H9 (cell line): ENCODE measurements around the gene PRPF18. TPM values are rescaled to one million over a fixed set of nuclear protein-coding genes. Genes with fewer than 3 reads are reported as not detected.

Experiments used
- DNase-seq: peaks from one replicate; pipeline ENCODE4 v3.0.0-alpha.2; 2017
- H2AFZ ChIP-seq: one replicate; pipeline ENCODE4 v1.6.1; 2013; ENCODE audit warnings: mild to moderate bottlenecking, low read length, control low read depth, moderate library complexity
- H2AK5ac ChIP-seq: 2 replicates; pipeline ENCODE4 v1.6.1; 2013; ENCODE audit warnings: low read length, control low read depth, mixed read lengths; ENCODE audit not compliant: insufficient read length
- H2BK120ac ChIP-seq: one replicate; pipeline ENCODE4 v1.6.1; 2013; ENCODE audit warnings: low read depth, mild to moderate bottlenecking, low read length, control low read depth, inconsistent platforms; ENCODE audit not compliant: poor library complexity, severe bottlenecking
- H2BK12ac ChIP-seq: 2 replicates; pipeline ENCODE4 v1.6.1; 2013; ENCODE audit warnings: low read length, control low read depth, mixed read lengths, low read depth; ENCODE audit not compliant: insufficient read length
- H2BK15ac ChIP-seq: 2 replicates; pipeline ENCODE4 v1.6.1; 2013; ENCODE audit warnings: low read depth, low read length, control low read depth
- H2BK20ac ChIP-seq: one replicate; pipeline ENCODE4 v1.6.1; 2013; ENCODE audit warnings: low read depth, mild to moderate bottlenecking, low read length, control low read depth, inconsistent platforms; ENCODE audit not compliant: poor library complexity, severe bottlenecking
- H2BK5ac ChIP-seq: 2 replicates; pipeline ENCODE4 v1.6.1; 2013; ENCODE audit warnings: low read length, control low read depth, mixed read lengths; ENCODE audit not compliant: insufficient read length
- H3K14ac ChIP-seq: 2 replicates; pipeline ENCODE4 v1.6.1; 2013; ENCODE audit warnings: low read length, control low read depth; ENCODE audit not compliant: insufficient read depth
- H3K18ac ChIP-seq: 2 replicates; pipeline ENCODE4 v1.6.1; 2013; ENCODE audit warnings: low read depth, mild to moderate bottlenecking, mixed read lengths, low read length, control low read depth; ENCODE audit not compliant: insufficient read length
- H3K23ac ChIP-seq: 2 replicates; pipeline ENCODE4 v1.6.1; 2013; ENCODE audit warnings: low read length, control low read depth, mixed read lengths, low read depth; ENCODE audit not compliant: insufficient read length
- H3K23me2 ChIP-seq: 2 replicates; pipeline ENCODE4 v1.6.1; 2013; ENCODE audit warnings: low read depth, mild to moderate bottlenecking, mixed read lengths, low read length, control low read depth; ENCODE audit not compliant: insufficient read length, poor library complexity, severe bottlenecking
- H3K27ac ChIP-seq: 2 replicates; pipeline ENCODE4 v1.5.1; 2013; ENCODE audit warnings: low read length, control low read depth, mixed read lengths, low read depth; ENCODE audit not compliant: insufficient read length
- H3K27me3 ChIP-seq: 2 replicates; pipeline ENCODE4 v1.6.1; 2013; ENCODE audit warnings: low read length, control low read depth, inconsistent platforms; ENCODE audit not compliant: insufficient read depth
- H3K4ac ChIP-seq: 2 replicates; pipeline ENCODE4 v1.6.1; 2013; ENCODE audit warnings: low read depth, mild to moderate bottlenecking, control low read depth, inconsistent platforms, low read length, moderate library complexity
- H3K4me1 ChIP-seq: 2 replicates; pipeline ENCODE4 v1.6.1; 2013; ENCODE audit warnings: low read length, control low read depth, inconsistent platforms; ENCODE audit not compliant: insufficient read depth
- H3K4me2 ChIP-seq: 2 replicates; pipeline ENCODE4 v1.6.1; 2013; ENCODE audit warnings: low read length, control low read depth, mixed read lengths; ENCODE audit not compliant: insufficient read length, insufficient read depth
- H3K56ac ChIP-seq: 2 replicates; pipeline ENCODE4 v1.6.1; 2013; ENCODE audit warnings: low read depth, mild to moderate bottlenecking, mixed read lengths, low read length, control low read depth; ENCODE audit not compliant: insufficient read length
- H3K79me1 ChIP-seq: 2 replicates; pipeline ENCODE4 v1.6.1; 2013; ENCODE audit warnings: low read depth, mild to moderate bottlenecking, moderate library complexity, low read length, control low read depth, inconsistent platforms; ENCODE audit not compliant: insufficient read depth, poor library complexity, severe bottlenecking
- H3K79me2 ChIP-seq: 2 replicates; pipeline ENCODE4 v1.6.1; 2013; ENCODE audit warnings: low read length, control low read depth, inconsistent platforms; ENCODE audit not compliant: insufficient read depth
- H3K9ac ChIP-seq: 2 replicates; pipeline ENCODE4 v1.6.1; 2013; ENCODE audit warnings: low read length, control low read depth, mixed read lengths; ENCODE audit not compliant: insufficient read length; ENCODE audit errors: extremely low read depth
- H3K9me3 ChIP-seq: one replicate; pipeline ENCODE4 v1.6.1; 2013; ENCODE audit warnings: low read depth, low read length, inconsistent platforms; ENCODE audit not compliant: control insufficient read depth
- H3T11ph ChIP-seq: one replicate; pipeline ENCODE4 v1.6.1; 2013; ENCODE audit warnings: mild to moderate bottlenecking, low read length, control low read depth, inconsistent platforms
- H4K20me1 ChIP-seq: one replicate; pipeline ENCODE4 v1.6.1; 2013; ENCODE audit not compliant: control insufficient read depth, insufficient read length, insufficient read depth
- H4K5ac ChIP-seq: 2 replicates; pipeline ENCODE4 v1.6.1; 2013; ENCODE audit warnings: low read depth, mild to moderate bottlenecking, mixed read lengths, low read length, control low read depth; ENCODE audit not compliant: insufficient read length
- H4K8ac ChIP-seq: replicated peaks from 2 replicates; pipeline ENCODE4 v1.6.1; 2013; ENCODE audit warnings: low read length, control low read depth, mixed read lengths, low read depth; ENCODE audit not compliant: insufficient read length
- H4K91ac ChIP-seq: 2 replicates; pipeline ENCODE4 v1.6.1; 2013; ENCODE audit warnings: low read depth, mild to moderate bottlenecking, moderate library complexity, mixed read lengths, low read length, control low read depth; ENCODE audit not compliant: insufficient read length
- H3K27ac Mint-ChIP-seq, 3 experiments: 2 replicates in 2 of 3; 3 replicates in 1 of 3; pipeline ENCODE4 v1.8.0; 2020 to 2021; ENCODE audit warnings: mixed read lengths in 3 of 3, mild to moderate bottlenecking in 1 of 3, moderate library complexity in 1 of 3
- H3K27me3 Mint-ChIP-seq: 2 replicates; pipeline ENCODE4 v1.8.0; 2021; ENCODE audit warnings: low read depth, mild to moderate bottlenecking, moderate library complexity, mixed read lengths
- H3K36me3 Mint-ChIP-seq, 3 experiments: 2 replicates in 2 of 3; 3 replicates in 1 of 3; pipeline ENCODE4 v1.8.0; 2020 to 2021; ENCODE audit warnings: low read depth in 3 of 3, mixed read lengths in 3 of 3; ENCODE audit not compliant: insufficient read depth in 1 of 3
- H3K4me1 Mint-ChIP-seq, 2 experiments: 2 replicates each; pipeline ENCODE4 v1.8.0; 2020; ENCODE audit warnings: mixed read lengths in 2 of 2
- H3K4me3 Mint-ChIP-seq, 2 experiments: 2 replicates in 1 of 2; 3 replicates in 1 of 2; pipeline ENCODE4 v1.8.0; 2020 to 2021; ENCODE audit warnings: mild to moderate bottlenecking in 2 of 2, mixed read lengths in 2 of 2, moderate library complexity in 1 of 2
- H3K9me3 Mint-ChIP-seq, 2 experiments: 2 replicates in 1 of 2; 3 replicates in 1 of 2; pipeline ENCODE4 v1.8.0; 2020; ENCODE audit warnings: mild to moderate bottlenecking in 2 of 2, mixed read lengths in 2 of 2, moderate library complexity in 1 of 2
- CTCF ChIP-seq: fragments of 200-600 bp; sonication (generic); conservative IDR thresholded peaks from 3 replicates; pipeline ENCODE4 v1.8.0; 2021; ENCODE audit warnings: antibody characterized with exemption, mild to moderate bottlenecking
- WGBS: extraction: QIAGEN DNeasy Blood & Tissue Kit; methylation state at CpG from one replicate; pipeline ENCODE4 v1.1.7; 2013; ENCODE audit warnings: missing lambda C conversion rate, low lambda C conversion rate, mixed read lengths; ENCODE audit not compliant: insufficient read length; ENCODE audit errors: extremely low coverage; 5-methylcytosine and 5-hydroxymethylcytosine counted together
- total RNA-seq: library from RNA; stranded (reverse); gene quantifications from 2 replicates; pipeline ENCODE4 v1.2.1, GENCODE V29; 2021

PRPF18 gene
- total RNA-seq, 1 experiment from 2014 or later = 17.1 TPM

GRCh38 chr10:13657101-13657680 is 70.4 kb downstream of the PRPF18 start:
- Histone ChIP-seq H3K79me1 (no peaks in the 10 kb centered on the region), H2BK15ac (no peak overlapping the region), H3K9me3 (no peaks in the 10 kb centered on the region), H3K23me2 (no peaks in the 10 kb centered on the region), H3K9ac (no peak overlapping the region), H4K91ac (no peak overlapping the region), H3K27me3 (no peaks in the 10 kb centered on the region), H3K4me2 (no peak overlapping the region), H3K23ac (no peak overlapping the region), H3K4me1 (no peaks in the 10 kb centered on the region), H4K5ac (no peak overlapping the region), H3K27ac (no peak overlapping the region), H3K56ac (no peak overlapping the region), H2AFZ (no peak overlapping the region), H2BK12ac (no peak overlapping the region), H3K4ac (no peak overlapping the region), H4K8ac (no peak overlapping the region), H2BK20ac (no peak overlapping the region), H2AK5ac (no peak overlapping the region), H4K20me1 (no peaks in the 10 kb centered on the region), H2BK120ac (no peak overlapping the region), H3K14ac (no peak overlapping the region), H2BK5ac (no peak overlapping the region), H3T11ph (no peak overlapping the region), H3K18ac (no peak overlapping the region), H3K79me2 (no peaks in the 10 kb centered on the region)
- Mint-ChIP-seq H3K27ac (no peak overlapping the region), H3K9me3 (no peaks in the 10 kb centered on the region), H3K36me3 (peaks cover 12 to 28% (median 28%) of the 10 kb centered on the region in 3 experiments; a peak in 6 of 7 replicates), H3K4me1 (peaks cover 15 to 24% of the 10 kb centered on the region in 2 experiments), H3K27me3 (no peaks in the 10 kb centered on the region), H3K4me3 (no peak overlapping the region)
- no CpG with 5 or more reads among the region's 49 CpGs for WGBS
- DNase-seq = no peak
- TF ChIP-seq CTCF = no peak
